ENCODE results near the gene SLC39A1. TPM values are rescaled to one million over a fixed set of nuclear protein-coding genes. Genes with fewer than 3 reads are reported as not detected.

SLC39A1 gene
- total and polyA plus RNA-seq, 9 of the 15 experiments (the other 6 are each of a cell fraction or from before 2014, with no cell fraction given) = 9.9 to 81.1 (median 62.7) TPM

DNA sequence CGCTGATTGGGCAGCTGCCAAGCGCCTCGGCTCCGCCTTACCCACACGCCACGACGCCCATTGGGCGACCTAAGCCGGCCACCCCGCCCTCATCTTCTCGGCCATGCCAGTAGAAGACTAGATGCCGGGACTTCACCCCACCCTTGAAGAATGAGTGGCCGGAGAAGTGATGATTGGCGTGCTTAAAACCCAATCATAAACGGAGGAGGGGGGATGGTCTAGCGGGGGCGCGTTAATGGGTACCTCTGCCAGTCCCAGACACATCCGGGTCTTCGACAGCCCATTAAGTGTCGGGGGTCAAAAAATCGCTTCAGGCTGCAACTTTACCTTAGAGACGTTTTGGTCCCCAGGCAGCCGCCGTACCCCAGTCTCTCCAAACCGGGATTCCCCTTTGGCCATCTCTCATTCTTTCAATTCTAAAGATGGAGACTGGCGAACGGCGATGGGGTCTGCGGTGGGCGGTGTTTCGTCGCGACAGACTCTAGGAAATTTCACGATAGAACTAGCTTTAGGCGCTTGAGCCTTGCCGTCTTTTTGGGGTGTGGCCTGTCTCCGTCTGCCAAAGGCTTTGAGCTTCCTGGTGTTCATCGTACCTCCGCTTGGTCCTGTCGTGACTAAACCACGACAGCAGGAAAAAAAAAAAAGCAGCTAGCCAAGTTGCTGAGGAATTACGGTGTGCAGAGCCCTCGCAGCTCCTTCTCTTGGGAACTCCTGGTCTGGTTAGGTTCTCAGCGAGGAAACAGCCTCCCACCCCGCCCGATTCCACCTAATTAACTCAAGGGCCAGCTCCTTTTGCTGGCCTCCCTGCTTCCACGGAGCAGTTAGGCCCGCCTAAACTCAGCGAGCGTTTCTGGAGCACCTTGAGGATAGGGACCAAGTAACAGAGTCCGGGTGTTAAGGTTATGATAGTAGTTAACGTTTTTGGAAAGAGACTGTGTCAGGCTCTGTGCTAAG is 40.1 kb downstream of the SLC39A1 start, which contains the start of gene GATAD2B (continued):
- TF ChIP-seq, protein P1, sequence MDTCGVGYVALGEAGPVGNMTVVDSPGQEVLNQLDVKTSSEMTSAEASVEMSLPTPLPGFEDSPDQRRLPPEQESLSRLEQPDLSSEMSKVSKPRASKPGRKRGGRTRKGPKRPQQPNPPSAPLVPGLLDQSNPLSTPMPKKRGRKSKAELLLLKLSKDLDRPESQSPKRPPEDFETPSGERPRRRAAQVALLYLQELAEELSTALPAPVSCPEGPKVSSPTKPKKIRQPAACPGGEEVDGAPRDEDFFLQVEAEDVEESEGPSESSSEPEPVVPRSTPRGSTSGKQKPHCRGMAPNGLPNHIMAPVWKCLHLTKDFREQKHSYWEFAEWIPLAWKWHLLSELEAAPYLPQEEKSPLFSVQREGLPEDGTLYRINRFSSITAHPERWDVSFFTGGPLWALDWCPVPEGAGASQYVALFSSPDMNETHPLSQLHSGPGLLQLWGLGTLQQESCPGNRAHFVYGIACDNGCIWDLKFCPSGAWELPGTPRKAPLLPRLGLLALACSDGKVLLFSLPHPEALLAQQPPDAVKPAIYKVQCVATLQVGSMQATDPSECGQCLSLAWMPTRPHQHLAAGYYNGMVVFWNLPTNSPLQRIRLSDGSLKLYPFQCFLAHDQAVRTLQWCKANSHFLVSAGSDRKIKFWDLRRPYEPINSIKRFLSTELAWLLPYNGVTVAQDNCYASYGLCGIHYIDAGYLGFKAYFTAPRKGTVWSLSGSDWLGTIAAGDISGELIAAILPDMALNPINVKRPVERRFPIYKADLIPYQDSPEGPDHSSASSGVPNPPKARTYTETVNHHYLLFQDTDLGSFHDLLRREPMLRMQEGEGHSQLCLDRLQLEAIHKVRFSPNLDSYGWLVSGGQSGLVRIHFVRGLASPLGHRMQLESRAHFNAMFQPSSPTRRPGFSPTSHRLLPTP (IDR thresholded peaks at IDR 0.05; ENCODE audit: borderline replicate concordance, extremely low read depth, insufficient read length) = no peak
- TF ChIP-seq KDM1A (IDR thresholded peaks at IDR 0.05) (no peak), GATA2 (CRISPR knock-in tag; IDR thresholded peaks at IDR 0.05) (no peak), ZFPM2 (CRISPR knock-in tag; IDR thresholded peaks at IDR 0.05) (no peak), EP300 (IDR thresholded peaks at IDR 0.05; ENCODE audit: low read length) (0 out of 2 replicates have a peak, but pooled peaks have one; percentile 8), LCOR (CRISPR knock-in tag; IDR thresholded peaks at IDR 0.05) (peak; percentile 68; the same call in 1 of the 2 replicates), NFIC (IDR thresholded peaks at IDR 0.05) (peak; percentile 12; the same call in 1 of the 2 replicates), FOXM1 (IDR thresholded peaks at IDR 0.05; ENCODE audit: low read depth) (peak; percentile 34), FOXM1 (CRISPR knock-in tag; IDR thresholded peaks at IDR 0.05; ENCODE audit: low read depth) (no peak), OTX1 (CRISPR knock-in tag; IDR thresholded peaks at IDR 0.05) (no peak), ZNF764 (CRISPR knock-in tag; IDR thresholded peaks at IDR 0.05; ENCODE audit: low read depth) (no peak), MYNN (IDR thresholded peaks at IDR 0.05) (peak; percentile 78; the same call in 1 of the 2 replicates), MYNN (CRISPR knock-in tag; IDR thresholded peaks at IDR 0.05) (no peak)
- TF ChIP-seq, protein P2, sequence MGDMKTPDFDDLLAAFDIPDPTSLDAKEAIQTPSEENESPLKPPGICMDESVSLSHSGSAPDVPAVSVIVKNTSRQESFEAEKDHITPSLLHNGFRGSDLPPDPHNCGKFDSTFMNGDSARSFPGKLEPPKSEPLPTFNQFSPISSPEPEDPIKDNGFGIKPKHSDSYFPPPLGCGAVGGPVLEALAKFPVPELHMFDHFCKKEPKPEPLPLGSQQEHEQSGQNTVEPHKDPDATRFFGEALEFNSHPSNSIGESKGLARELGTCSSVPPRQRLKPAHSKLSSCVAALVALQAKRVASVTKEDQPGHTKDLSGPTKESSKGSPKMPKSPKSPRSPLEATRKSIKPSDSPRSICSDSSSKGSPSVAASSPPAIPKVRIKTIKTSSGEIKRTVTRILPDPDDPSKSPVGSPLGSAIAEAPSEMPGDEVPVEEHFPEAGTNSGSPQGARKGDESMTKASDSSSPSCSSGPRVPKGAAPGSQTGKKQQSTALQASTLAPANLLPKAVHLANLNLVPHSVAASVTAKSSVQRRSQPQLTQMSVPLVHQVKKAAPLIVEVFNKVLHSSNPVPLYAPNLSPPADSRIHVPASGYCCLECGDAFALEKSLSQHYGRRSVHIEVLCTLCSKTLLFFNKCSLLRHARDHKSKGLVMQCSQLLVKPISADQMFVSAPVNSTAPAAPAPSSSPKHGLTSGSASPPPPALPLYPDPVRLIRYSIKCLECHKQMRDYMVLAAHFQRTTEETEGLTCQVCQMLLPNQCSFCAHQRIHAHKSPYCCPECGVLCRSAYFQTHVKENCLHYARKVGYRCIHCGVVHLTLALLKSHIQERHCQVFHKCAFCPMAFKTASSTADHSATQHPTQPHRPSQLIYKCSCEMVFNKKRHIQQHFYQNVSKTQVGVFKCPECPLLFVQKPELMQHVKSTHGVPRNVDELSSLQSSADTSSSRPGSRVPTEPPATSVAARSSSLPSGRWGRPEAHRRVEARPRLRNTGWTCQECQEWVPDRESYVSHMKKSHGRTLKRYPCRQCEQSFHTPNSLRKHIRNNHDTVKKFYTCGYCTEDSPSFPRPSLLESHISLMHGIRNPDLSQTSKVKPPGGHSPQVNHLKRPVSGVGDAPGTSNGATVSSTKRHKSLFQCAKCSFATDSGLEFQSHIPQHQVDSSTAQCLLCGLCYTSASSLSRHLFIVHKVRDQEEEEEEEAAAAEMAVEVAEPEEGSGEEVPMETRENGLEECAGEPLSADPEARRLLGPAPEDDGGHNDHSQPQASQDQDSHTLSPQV (IDR thresholded peaks at IDR 0.05) = no peak
- TF ChIP-seq, protein P3, sequence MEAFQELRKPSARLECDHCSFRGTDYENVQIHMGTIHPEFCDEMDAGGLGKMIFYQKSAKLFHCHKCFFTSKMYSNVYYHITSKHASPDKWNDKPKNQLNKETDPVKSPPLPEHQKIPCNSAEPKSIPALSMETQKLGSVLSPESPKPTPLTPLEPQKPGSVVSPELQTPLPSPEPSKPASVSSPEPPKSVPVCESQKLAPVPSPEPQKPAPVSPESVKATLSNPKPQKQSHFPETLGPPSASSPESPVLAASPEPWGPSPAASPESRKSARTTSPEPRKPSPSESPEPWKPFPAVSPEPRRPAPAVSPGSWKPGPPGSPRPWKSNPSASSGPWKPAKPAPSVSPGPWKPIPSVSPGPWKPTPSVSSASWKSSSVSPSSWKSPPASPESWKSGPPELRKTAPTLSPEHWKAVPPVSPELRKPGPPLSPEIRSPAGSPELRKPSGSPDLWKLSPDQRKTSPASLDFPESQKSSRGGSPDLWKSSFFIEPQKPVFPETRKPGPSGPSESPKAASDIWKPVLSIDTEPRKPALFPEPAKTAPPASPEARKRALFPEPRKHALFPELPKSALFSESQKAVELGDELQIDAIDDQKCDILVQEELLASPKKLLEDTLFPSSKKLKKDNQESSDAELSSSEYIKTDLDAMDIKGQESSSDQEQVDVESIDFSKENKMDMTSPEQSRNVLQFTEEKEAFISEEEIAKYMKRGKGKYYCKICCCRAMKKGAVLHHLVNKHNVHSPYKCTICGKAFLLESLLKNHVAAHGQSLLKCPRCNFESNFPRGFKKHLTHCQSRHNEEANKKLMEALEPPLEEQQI (IDR thresholded peaks at IDR 0.05) = no peak
- TF ChIP-seq, protein P4, sequence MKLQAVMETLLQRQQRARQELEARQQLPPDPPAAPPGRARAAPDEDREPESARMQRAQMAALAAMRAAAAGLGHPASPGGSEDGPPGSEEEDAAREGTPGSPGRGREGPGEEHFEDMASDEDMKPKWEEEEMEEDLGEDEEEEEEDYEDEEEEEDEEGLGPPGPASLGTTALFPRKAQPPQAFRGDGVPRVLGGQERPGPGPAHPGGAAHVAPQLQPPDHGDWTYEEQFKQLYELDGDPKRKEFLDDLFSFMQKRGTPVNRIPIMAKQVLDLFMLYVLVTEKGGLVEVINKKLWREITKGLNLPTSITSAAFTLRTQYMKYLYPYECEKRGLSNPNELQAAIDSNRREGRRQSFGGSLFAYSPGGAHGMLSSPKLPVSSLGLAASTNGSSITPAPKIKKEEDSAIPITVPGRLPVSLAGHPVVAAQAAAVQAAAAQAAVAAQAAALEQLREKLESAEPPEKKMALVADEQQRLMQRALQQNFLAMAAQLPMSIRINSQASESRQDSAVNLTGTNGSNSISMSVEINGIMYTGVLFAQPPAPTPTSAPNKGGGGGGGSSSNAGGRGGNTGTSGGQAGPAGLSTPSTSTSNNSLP (IDR thresholded peaks at IDR 0.05; ENCODE audit: borderline replicate concordance, low read depth, low read length) = no peak
